Stimulated activated CD4-positive, alpha-beta T cell treated with anti-CD3 and anti-CD28 coated beads, TNF-alpha, amount 100 ng/mL, for 24 hours (primary cell): Measurements from ENCODE around the gene CCDC137.
A peak's percentile ranks its signal among the peaks of the same experiment; 100 is the strongest.
"Not testable (repeated sequence)": the region's sequence is repeated elsewhere in the genome, so short reads cannot be mapped to it uniquely, and the experiment has no call there.

Experiments
- DNase-seq, 3 experiments: peaks; one replicate each; pipeline ENCODE4 v3.0.0-alpha.2; 2020; ENCODE audit warnings: low read depth in 3 of 3

The CCDC137 gene, protein sequence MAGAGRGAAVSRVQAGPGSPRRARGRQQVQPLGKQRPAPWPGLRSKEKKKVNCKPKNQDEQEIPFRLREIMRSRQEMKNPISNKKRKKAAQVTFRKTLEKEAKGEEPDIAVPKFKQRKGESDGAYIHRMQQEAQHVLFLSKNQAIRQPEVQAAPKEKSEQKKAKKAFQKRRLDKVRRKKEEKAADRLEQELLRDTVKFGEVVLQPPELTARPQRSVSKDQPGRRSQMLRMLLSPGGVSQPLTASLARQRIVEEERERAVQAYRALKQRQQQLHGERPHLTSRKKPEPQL

DNA sequence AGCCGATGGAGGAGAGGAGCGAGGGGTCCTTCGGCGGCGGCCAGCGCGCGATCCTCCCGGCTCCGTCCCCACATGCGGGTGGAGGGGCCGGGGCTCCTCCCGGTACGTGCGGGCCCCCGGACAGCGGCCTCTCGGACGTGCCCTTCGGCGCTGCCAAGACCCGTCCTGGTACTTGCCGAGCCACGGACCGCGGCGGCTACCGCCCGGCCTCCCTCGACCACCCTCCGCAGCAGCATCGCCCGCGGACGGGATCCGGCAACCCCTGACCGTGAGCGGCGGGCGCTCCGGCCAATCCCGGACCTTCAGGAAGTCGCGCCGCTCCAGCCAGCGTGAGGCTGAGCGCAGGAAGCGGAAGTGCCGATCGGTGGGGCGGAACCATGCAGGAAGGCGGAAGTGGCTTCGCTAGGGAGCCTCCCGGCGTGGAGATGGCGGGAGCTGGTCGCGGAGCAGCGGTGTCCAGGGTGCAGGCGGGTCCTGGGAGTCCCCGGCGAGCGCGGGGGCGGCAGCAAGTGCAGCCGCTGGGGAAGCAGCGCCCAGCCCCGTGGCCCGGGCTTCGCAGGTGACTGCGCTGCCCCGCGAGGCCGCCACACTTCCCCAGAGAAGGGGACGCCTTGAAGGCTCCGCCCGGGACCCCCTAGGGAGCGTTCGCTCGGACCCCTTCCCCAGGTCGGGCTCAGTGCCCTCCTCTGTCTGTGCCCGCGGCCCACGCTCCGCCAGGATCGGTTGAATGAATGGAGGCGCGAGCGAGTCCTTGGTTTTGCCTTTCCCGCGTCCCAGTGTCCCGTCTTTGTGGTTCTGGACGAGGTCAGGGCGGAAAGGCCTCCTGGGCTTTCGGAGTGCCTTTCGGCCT, at the start of gene CCDC137, which contains the start of gene OXLD1:
TSS of gene CCDC137 (plus strand) at position 396 of the 850 bp plus-strand sequence. CDS start at position 426, 30 bp downstream.
TSS of gene OXLD1 (minus strand) at position 264 of the 850 bp plus-strand sequence. CDS start at position 236, 28 bp downstream.
- DNase-seq, result peak; percentile 85 to 94 (median 87)

- DNase-seq, result no peak
These were observed 49.7 kb upstream of the CCDC137 start for GRCh38 chr17:81616877-81617276.

GRCh38 chr17:81618307-81618706, 48.2 kb upstream of the CCDC137 start:
- DNase-seq, result not testable (repeated sequence)

- no peak for DNase-seq
These were observed 44.9 kb upstream of the CCDC137 start for GRCh38 chr17:81621494-81622130.

DNA sequence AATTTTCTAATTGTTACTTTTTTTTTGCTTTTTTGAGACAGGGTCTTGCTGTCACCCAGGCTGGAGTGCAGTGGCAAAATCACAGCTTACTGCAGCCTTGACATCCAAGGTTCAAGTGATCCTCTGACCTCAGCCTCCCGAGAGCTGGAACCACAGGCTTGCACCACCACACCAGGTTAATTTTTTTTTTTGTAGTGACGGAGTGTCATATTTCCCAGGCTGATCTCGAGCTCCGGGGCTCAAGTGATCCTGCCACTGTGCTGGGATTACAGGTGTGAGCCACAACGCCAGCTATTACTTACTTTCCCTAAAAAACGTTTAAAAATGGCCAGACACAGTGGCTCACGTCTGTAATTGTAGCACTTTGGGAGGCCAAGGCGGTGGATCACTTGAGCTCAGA, 36.3 kb upstream of the CCDC137 start:
- DNase-seq, result no peak

DNA sequence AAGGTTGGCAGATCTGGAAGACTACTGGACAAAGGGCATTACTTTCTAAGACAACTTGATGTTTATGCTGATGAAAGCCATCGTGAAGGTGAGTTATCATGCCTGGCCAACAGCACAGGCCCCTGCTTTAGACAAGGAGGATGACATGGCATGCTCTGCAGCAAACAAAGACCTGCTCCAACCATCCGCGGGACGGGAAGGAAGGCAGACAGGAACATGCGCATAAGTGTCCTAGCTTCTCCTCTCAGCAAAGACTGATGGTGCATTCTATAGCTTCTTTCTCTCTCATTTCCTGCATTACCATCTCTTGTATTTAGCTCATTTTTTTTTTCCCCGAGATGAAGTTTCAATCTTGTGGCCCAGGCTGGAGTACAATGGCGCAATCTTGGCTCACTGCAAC, 35.1 kb upstream of the CCDC137 start:
- DNase-seq, result no peak

GRCh38 chr17:81635431-81635830, 31.1 kb upstream of the CCDC137 start:
- no peak for DNase-seq

- DNase-seq, result no peak
These were observed 30.5 kb upstream of the CCDC137 start for GRCh38 chr17:81635973-81636504.

GRCh38 chr17:81636505-81637288, 29.8 kb upstream of the CCDC137 start, which contains the start of the genes NPLOC4 and TSPAN10:
Gene NPLOC4, minus strand, starts transcription at chr17:81637112. Its CDS starts 182 bp downstream, at chr17:81636930.
Gene TSPAN10, plus strand, starts transcription at chr17:81637196. Its CDS starts 5,217 bp downstream, at chr17:81642413.
- DNase-seq, result peak; percentile 73 to 87 (median 85)

DNA sequence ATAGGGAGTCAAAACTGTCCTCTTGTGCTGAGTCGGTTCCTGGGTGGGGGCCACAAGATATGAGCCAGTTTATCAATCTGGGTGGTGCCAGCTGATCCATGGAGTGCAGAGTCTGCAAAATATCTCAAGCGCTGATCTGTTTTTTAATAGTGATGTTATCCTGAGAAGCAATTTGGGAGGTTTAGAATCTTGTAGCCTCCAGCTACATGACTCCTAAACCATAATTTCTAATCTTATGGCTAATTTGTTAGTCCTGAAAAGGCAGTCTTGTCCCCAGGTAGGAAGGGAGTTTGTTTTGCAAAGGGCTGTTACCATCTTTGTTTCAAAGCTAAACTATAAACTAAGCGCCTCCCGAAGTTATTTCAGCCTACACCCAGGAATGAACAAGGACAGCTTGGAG, 27.9 kb upstream of the CCDC137 start:
- no peak for DNase-seq

- no peak for DNase-seq
These were observed 26.5 kb upstream of the CCDC137 start for GRCh38 chr17:81640011-81640410.

DNA sequence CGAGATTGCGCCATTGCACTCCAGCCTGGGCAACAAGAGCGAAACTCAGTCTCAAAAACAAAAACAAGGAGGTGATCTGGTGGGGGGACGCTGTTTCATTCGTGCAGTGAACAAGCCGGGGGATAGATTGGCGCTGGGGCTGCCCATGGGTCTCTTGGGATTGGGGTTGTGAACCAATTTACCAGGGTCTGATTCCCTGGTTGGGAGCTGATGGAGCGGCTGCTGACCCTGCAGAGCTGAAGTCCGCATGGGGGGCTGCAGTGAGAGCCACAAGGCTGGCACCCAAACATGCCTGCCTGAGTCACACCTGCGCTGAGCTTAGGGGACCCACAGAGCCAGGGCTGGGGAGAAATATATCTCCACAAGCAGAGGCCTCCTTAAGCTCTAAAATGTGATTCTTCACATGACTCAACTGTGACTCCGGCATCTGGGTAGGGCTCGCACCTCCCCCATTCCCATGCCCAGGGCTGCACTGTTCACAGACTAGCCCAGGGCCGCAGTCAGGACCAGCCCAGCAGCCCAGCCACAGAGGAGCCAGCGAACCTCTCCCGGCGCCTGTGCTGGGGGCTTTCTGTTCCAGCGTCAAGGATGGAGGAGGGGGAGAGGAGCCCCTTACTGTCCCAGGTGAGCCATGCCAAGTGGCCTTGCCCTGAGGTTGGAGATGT, 24.6 kb upstream of the CCDC137 start:
- no peak for DNase-seq

DNA sequence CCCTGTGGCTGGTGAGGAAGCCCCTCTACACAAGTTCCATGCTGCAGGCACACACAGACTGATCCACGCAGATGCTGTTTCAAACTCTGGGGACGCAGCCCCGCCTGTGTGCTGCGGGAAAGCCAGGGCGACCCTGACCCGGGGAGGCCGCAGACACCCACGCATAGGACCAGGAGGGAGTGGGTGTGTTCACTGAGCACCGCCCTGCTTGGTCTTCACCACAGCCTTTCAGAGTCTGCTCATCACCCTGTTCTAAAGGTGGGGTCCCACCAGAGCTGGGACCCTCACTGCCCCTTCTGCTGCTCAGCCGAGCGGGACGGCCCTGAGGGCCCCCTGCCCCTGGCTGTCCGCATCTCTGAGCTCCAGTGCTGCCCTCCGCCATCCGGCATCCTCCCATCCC, 22.0 kb upstream of the CCDC137 start:
- no peak for DNase-seq

GRCh38 chr17:81644976-81645952, 21.3 kb upstream of the CCDC137 start:
- DNase-seq, result no peak

- no peak for DNase-seq
These were observed 19.5 kb upstream of the CCDC137 start for GRCh38 chr17:81646869-81647600.

DNA sequence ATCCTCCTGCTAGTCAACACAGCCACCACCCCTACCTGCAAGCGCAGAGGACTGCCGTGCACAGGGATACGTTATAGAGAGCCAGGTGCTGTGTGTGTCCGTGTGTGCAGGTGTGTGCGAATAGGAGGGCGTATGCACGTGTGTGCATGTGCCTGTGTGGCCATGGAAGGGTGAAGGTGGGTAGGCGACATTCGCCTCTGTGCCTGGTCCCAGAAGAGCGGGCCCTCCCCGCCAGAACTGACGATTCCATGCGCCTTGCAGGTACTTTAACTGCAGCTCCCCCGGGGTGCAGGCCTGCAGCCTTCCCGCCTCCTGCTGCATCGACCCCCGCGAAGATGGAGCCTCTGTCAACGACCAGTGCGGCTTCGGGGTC, 18.9 kb upstream of the CCDC137 start:
- DNase-seq, result no peak

DNA sequence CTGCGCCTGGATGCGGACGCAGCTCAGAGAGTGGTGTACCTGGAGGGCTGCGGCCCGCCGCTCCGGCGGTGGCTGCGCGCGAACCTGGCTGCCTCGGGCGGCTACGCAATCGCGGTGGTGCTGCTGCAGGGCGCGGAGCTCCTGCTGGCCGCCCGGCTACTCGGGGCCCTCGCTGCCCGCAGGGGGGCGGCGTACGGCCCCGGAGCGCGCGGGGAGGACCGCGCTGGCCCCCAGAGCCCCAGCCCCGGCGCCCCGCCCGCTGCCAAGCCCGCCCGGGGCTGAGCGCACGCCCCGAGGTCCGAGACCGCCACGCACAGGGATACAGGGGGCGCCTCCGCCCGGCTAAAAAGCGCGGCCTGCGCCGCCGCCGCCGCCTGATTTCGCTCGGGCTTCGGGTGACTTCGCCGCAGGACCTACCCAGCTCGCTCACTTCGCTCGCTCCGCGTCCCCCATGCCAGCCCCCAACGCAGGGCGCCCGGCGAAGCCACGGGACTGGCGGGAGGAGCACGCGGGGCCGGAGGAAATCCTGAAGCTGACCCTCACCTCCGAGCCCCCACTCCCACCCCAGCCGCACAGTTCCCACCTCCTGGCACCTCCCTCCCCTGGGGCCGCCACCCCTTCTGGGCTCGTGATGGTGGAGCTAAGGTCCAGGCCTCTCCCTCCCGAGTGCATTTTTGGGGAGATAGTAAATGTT, 18.4 kb upstream of the CCDC137 start:
- DNase-seq, result no peak

- no peak for DNase-seq
These were observed 17.8 kb upstream of the CCDC137 start for GRCh38 chr17:81648707-81649085.
